ENCODE results near the gene C16orf54. TPM values are rescaled to one million over a fixed set of nuclear protein-coding genes. Genes with fewer than 3 reads are reported as not detected.

C16orf54 gene
- total and polyA plus RNA-seq, 9 of the 15 experiments (the other 6 are each of a cell fraction or from before 2014, with no cell fraction given), result 0.09 TPM; not detected in 8

DNA sequence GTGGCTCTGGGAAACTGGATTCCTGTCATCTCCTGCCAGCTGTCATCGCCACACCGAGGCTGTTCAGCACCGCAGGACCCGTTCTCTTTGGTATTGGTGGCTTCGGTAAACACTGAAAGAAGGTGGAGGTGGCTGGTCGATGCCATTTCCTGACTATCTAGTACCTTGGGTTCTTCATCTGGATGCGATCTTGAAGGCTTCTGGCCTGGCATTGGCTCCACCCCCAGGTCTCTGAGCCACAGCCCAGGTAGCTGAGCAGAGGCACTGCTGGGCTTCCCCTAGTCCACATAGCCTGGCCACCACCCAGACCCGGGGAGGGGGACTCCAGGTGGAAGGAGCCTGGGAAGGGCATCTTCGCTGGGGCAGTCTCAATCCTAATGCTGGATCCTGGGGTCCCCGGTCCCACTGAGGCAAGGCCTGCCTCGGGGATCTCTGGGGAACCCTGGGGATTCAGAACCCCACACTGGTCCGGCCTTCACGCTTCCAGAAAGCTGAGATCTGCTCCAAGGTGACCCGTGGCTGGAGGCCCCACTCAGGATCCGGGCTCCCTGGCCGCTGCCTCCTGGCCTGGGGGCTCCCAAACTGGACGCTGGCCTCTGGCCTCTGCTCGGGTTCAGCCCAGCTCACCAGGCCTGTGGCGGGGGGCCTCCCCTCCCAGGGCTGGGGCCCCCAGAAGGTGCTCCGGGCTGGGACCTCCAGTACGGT, 1.8 kb downstream of the C16orf54 start (continued):
- TF ChIP-seq ID3 (CRISPR knock-in tag; IDR thresholded peaks at IDR 0.05), result no peak
- no peak for TF ChIP-seq ID3 (tag; IDR thresholded peaks at IDR 0.05)
- TF ChIP-seq ZNF668 (CRISPR knock-in tag; IDR thresholded peaks at IDR 0.05), result no peak
- no peak for TF ChIP-seq BCOR (IDR thresholded peaks at IDR 0.05)
- no peak for TF ChIP-seq ZNF175 (CRISPR knock-in tag; IDR thresholded peaks at IDR 0.05; ENCODE audit: low read depth)

DNA sequence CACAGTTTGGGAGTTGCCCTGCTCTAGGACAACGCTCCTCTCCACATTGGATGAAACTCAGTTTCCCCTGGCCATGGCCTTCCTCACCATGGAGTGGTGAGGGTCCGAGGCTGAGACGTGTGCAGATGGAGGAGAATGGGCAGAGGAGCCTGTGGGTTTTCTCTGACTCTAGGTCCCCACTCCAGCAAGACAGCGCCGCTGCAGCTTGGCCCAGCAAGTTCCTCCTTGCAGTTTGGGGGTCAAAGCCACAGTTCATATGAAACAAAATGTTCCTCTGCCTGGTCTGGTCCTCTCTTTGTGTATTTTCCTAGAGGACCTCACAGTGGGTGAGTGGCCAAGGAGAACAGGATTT, 2.3 kb downstream of the C16orf54 start:
- H3K27me3 ChIP-seq (ENCODE audit: control insufficient read depth in 2 of 2, insufficient read depth in 2 of 2, low read length in 2 of 2), result no peaks in the 10 kb centered on the region
- intact Hi-C loops (cut with micrococcal nuclease) (no loop called here), in situ Hi-C loops (cut with MboI) (no loop called here)
- H3K9me1 ChIP-seq (ENCODE audit: control insufficient read depth, insufficient read depth, low read length), result no peaks in the 10 kb centered on the region
- no peaks in the 10 kb centered on the region for H3K9me3 ChIP-seq (replicated peaks; ENCODE audit: control insufficient read depth, insufficient read depth, low read depth, low read length)
- DNase-seq (ENCODE audit: extremely low read depth in 1 of 4, low spot score in 3 of 4) (no peak), FAIRE-seq (no peak), ATAC-seq (no peak)
- H3K4me3 ChIP-seq, result no peak overlapping the region
- H3K36me3 ChIP-seq (ENCODE audit: control insufficient read depth, insufficient read depth, low read length), result no peaks in the 10 kb centered on the region
- H3K9ac ChIP-seq (ENCODE audit: insufficient read depth in 1 of 2, low read depth in 2 of 2, low read length in 2 of 2), result peak overlapping the region in 1 of 2 experiments; percentile 55; a peak in 1 of 4 replicates
- no TSS peak for BruUV-seq (replicated peaks)
- no peak overlapping the region for H2AFZ ChIP-seq (ENCODE audit: low read depth, low read length)
- no peaks in the 10 kb centered on the region for H4K20me1 ChIP-seq (replicated peaks; ENCODE audit: control insufficient read depth, insufficient read depth, low read length)
- peaks cover 0 to 18% of the 10 kb centered on the region in 2 experiments; a peak in 4 of 5 replicates for H3K4me1 ChIP-seq (replicated peaks in 1 of 2; ENCODE audit: control insufficient read depth in 2 of 2, insufficient read depth in 2 of 2, low read length in 2 of 2)
- POLR2A ChIA-PET, result interaction anchor here (0.9 kb wide), 1 partner anchor 11 kb away, joined by 3 read pairs; no protein-coding TSS in a partner anchor
- WGBS (ENCODE audit: insufficient coverage, low coverage, missing lambda C conversion rate), result 33% methylated on average over 5 of the region's 5 CpGs
- CTCF ChIA-PET (ENCODE audit: low intra/inter-chr PET ratio), result no interaction called here
- no peaks in the 10 kb centered on the region for H3K79me2 ChIP-seq (ENCODE audit: control insufficient read depth, insufficient read depth, low read length)
- H3K27ac ChIP-seq (ENCODE audit: extremely low read depth, low read depth, low read length), result no peak overlapping the region
- no peak overlapping the region for H3K4me2 ChIP-seq (ENCODE audit: insufficient read depth, low read length)
- TF ChIP-seq GATAD2B (IDR thresholded peaks at IDR 0.05; ENCODE audit: borderline replicate concordance) (no peak), ZNF184 (CRISPR knock-in tag; IDR thresholded peaks at IDR 0.05) (no peak), ARHGAP35 (IDR thresholded peaks at IDR 0.05; ENCODE audit: partially characterized antibody) (no peak), SNIP1 (IDR thresholded peaks at IDR 0.05; ENCODE audit: low read depth) (no peak), TSC22D4 (tag; IDR thresholded peaks at IDR 0.05) (no peak), ZBTB40 (IDR thresholded peaks at IDR 0.05) (no peak), ZBTB40 (CRISPR knock-in tag; IDR thresholded peaks at IDR 0.05) (no peak), ZZZ3 (IDR thresholded peaks at IDR 0.05) (no peak)
